ENCODE measurements around the gene TSPAN3. TPM values are rescaled to one million over a fixed set of nuclear protein-coding genes. Genes with fewer than 3 reads are reported as not detected.

TSPAN3 gene
- 10 to 100 TPM; 77.2 to 82.8 TPM for total RNA-seq
- polyA plus RNA-seq = 10 to 100 TPM; 49.3 to 80.2 TPM

GRCh38 chr15:77070495-77071304 is at the start of gene TSPAN3:
TSPAN3 (minus strand) TSS chr15:77071109; CDS start chr15:77070954, 155 bp downstream.
- no peak for TF ChIP-seq RAD21 (IDR thresholded peaks at IDR 0.05)
- no peak for TF ChIP-seq FOXA1 (IDR thresholded peaks at IDR 0.05)
- no peak for TF ChIP-seq ATF3 (IDR thresholded peaks at IDR 0.05)
- peak; percentile 33 for TF ChIP-seq SP1 (IDR thresholded peaks at IDR 0.05)
- TF ChIP-seq YY1 (IDR thresholded peaks at IDR 0.05) = peak; percentile 8
- TF ChIP-seq FOXA2 (IDR thresholded peaks at IDR 0.05) = no peak
- TF ChIP-seq JUND (IDR thresholded peaks at IDR 0.05) = no peak
- Histone ChIP-seq H3K36me3 (ENCODE audit: control insufficient read depth in 4 of 4, insufficient read depth in 3 of 4, low read depth in 1 of 4, low read length in 3 of 4) (no peaks in the 10 kb centered on the region), H3K4me1 (ENCODE audit: control insufficient read depth in 4 of 4, insufficient read depth in 4 of 4, low read length in 3 of 4) (peaks cover 2 to 31% (median 17%) of the 10 kb centered on the region in 4 donors), H3K27me3 (ENCODE audit: control insufficient read depth in 4 of 4, insufficient read depth in 4 of 4, low read length in 3 of 4) (no peaks in the 10 kb centered on the region), H3K27ac (ENCODE audit: low read depth in 1 of 2, low read length in 2 of 2) (peak within 1 kb of the TSS; percentile 79 to 84), H3K4me3 (ENCODE audit: low read depth in 1 of 3, low read length in 3 of 3) (peak within 1 kb of the TSS; percentile 87 to 94 (median 90)), H3K9ac (ENCODE audit: low read depth in 1 of 2, low read length in 2 of 2) (peak within 1 kb of the TSS; percentile 2 to 13), H3K9me3 (ENCODE audit: control insufficient read depth in 4 of 4, low read length in 3 of 4) (no peaks in the 10 kb centered on the region)
- WGBS = under 1% methylated on average over 97 of the region's 97 CpGs
- DNase-seq (ENCODE audit: low spot score) = peak; percentile 92

GRCh38 chr15:77120576-77120975 is 49.7 kb upstream of the TSPAN3 start:
- TF ChIP-seq SP1 (IDR thresholded peaks at IDR 0.05) (no peak), EGR1 (IDR thresholded peaks at IDR 0.05; ENCODE audit: low read depth in 2 of 2) (no peak), MAX (IDR thresholded peaks at IDR 0.05) (no peak), JUND (IDR thresholded peaks at IDR 0.05) (no peak), FOXA1 (IDR thresholded peaks at IDR 0.05) (no peak), HNF4A (conservative IDR thresholded peaks at IDR 0.05) (no peak), RAD21 (IDR thresholded peaks at IDR 0.05) (no peak), ATF3 (IDR thresholded peaks at IDR 0.05) (no peak), CTCF (IDR thresholded peaks at IDR 0.05; ENCODE audit: low read depth, low read length, missing input control) (no peak)
- Histone ChIP-seq H3K36me3 (ENCODE audit: control insufficient read depth in 4 of 4, insufficient read depth in 3 of 4, low read depth in 1 of 4, low read length in 3 of 4) (no peaks in the 10 kb centered on the region), H3K27me3 (ENCODE audit: control insufficient read depth in 4 of 4, insufficient read depth in 4 of 4, low read length in 3 of 4) (no peaks in the 10 kb centered on the region), H3K27ac (ENCODE audit: low read depth in 1 of 2, low read length in 2 of 2) (no peak overlapping the region), H3K4me1 (ENCODE audit: control insufficient read depth in 4 of 4, insufficient read depth in 4 of 4, low read length in 3 of 4) (no peaks in the 10 kb centered on the region), H3K9me3 (ENCODE audit: control insufficient read depth in 4 of 4, low read length in 3 of 4) (no peaks in the 10 kb centered on the region), H3K4me3 (ENCODE audit: low read depth in 1 of 3, low read length in 3 of 3) (no peak overlapping the region), H3K9ac (ENCODE audit: low read depth in 1 of 2, low read length in 2 of 2) (no peak overlapping the region)
- no peak for DNase-seq (ENCODE audit: low spot score)
- WGBS = 94% methylated on average over 4 of the region's 4 CpGs

- H3K9ac ChIP-seq (ENCODE audit: low read depth in 1 of 2, low read length in 2 of 2) = no peak overlapping the region
- DNase-seq (ENCODE audit: low spot score) = no peak
Measured at GRCh38 chr15:77119446-77119845, 48.5 kb upstream of the TSPAN3 start.

More at GRCh38 chr15:77119446-77119845, 48.5 kb upstream of the TSPAN3 start:
- H3K4me3 ChIP-seq (ENCODE audit: low read depth in 1 of 3, low read length in 3 of 3) = no peak overlapping the region
- 58% methylated on average over 1 of the region's 1 CpG for WGBS
- no peaks in the 10 kb centered on the region for H3K9me3 ChIP-seq (ENCODE audit: control insufficient read depth in 4 of 4, low read length in 3 of 4)
- H3K27me3 ChIP-seq (ENCODE audit: control insufficient read depth in 4 of 4, insufficient read depth in 4 of 4, low read length in 3 of 4) = no peaks in the 10 kb centered on the region
- TF ChIP-seq NR2F2 (IDR thresholded peaks at IDR 0.05) (no peak), SP1 (IDR thresholded peaks at IDR 0.05) (no peak), FOXA1 (IDR thresholded peaks at IDR 0.05) (no peak), ZBTB33 (IDR thresholded peaks at IDR 0.05) (no peak), REST (IDR thresholded peaks at IDR 0.05) (no peak), TAF1 (conservative IDR thresholded peaks at IDR 0.05) (no peak), MAX (IDR thresholded peaks at IDR 0.05) (no peak), HNF4G (IDR thresholded peaks at IDR 0.05) (no peak), EGR1 (IDR thresholded peaks at IDR 0.05; ENCODE audit: low read depth in 2 of 2) (no peak), YY1 (IDR thresholded peaks at IDR 0.05) (no peak)
- no peaks in the 10 kb centered on the region for H3K36me3 ChIP-seq (ENCODE audit: control insufficient read depth in 4 of 4, insufficient read depth in 3 of 4, low read depth in 1 of 4, low read length in 3 of 4)
- no peak overlapping the region for H3K27ac ChIP-seq (ENCODE audit: low read depth in 1 of 2, low read length in 2 of 2)
- no peaks in the 10 kb centered on the region for H3K4me1 ChIP-seq (ENCODE audit: control insufficient read depth in 4 of 4, insufficient read depth in 4 of 4, low read length in 3 of 4)

Measured in liver (tissue), 9 donors.